H9 (cell line): ENCODE measurements around the gene CERCAM. TPM values are rescaled to one million over a fixed set of nuclear protein-coding genes. Genes with fewer than 3 reads are reported as not detected.

ENCODE experiments used
- DNase-seq: peaks from one replicate; pipeline ENCODE4 v3.0.0-alpha.2; 2017
- H2AFZ ChIP-seq: one replicate; pipeline ENCODE4 v1.6.1; 2013; ENCODE audit warnings: mild to moderate bottlenecking, low read length, control low read depth, moderate library complexity
- H2AK5ac ChIP-seq: 2 replicates; pipeline ENCODE4 v1.6.1; 2013; ENCODE audit warnings: low read length, control low read depth, mixed read lengths; ENCODE audit not compliant: insufficient read length
- H2BK120ac ChIP-seq: one replicate; pipeline ENCODE4 v1.6.1; 2013; ENCODE audit warnings: low read depth, mild to moderate bottlenecking, low read length, control low read depth, inconsistent platforms; ENCODE audit not compliant: poor library complexity, severe bottlenecking
- H2BK12ac ChIP-seq: 2 replicates; pipeline ENCODE4 v1.6.1; 2013; ENCODE audit warnings: low read length, control low read depth, mixed read lengths, low read depth; ENCODE audit not compliant: insufficient read length
- H2BK15ac ChIP-seq: 2 replicates; pipeline ENCODE4 v1.6.1; 2013; ENCODE audit warnings: low read depth, low read length, control low read depth
- H2BK20ac ChIP-seq: one replicate; pipeline ENCODE4 v1.6.1; 2013; ENCODE audit warnings: low read depth, mild to moderate bottlenecking, low read length, control low read depth, inconsistent platforms; ENCODE audit not compliant: poor library complexity, severe bottlenecking
- H2BK5ac ChIP-seq: 2 replicates; pipeline ENCODE4 v1.6.1; 2013; ENCODE audit warnings: low read length, control low read depth, mixed read lengths; ENCODE audit not compliant: insufficient read length
- H3K14ac ChIP-seq: 2 replicates; pipeline ENCODE4 v1.6.1; 2013; ENCODE audit warnings: low read length, control low read depth; ENCODE audit not compliant: insufficient read depth
- H3K18ac ChIP-seq: 2 replicates; pipeline ENCODE4 v1.6.1; 2013; ENCODE audit warnings: low read depth, mild to moderate bottlenecking, mixed read lengths, low read length, control low read depth; ENCODE audit not compliant: insufficient read length
- H3K23ac ChIP-seq: 2 replicates; pipeline ENCODE4 v1.6.1; 2013; ENCODE audit warnings: low read length, control low read depth, mixed read lengths, low read depth; ENCODE audit not compliant: insufficient read length
- H3K23me2 ChIP-seq: 2 replicates; pipeline ENCODE4 v1.6.1; 2013; ENCODE audit warnings: low read depth, mild to moderate bottlenecking, mixed read lengths, low read length, control low read depth; ENCODE audit not compliant: insufficient read length, poor library complexity, severe bottlenecking
- H3K27ac ChIP-seq: 2 replicates; pipeline ENCODE4 v1.5.1; 2013; ENCODE audit warnings: low read length, control low read depth, mixed read lengths, low read depth; ENCODE audit not compliant: insufficient read length
- H3K27me3 ChIP-seq: 2 replicates; pipeline ENCODE4 v1.6.1; 2013; ENCODE audit warnings: low read length, control low read depth, inconsistent platforms; ENCODE audit not compliant: insufficient read depth
- H3K4ac ChIP-seq: 2 replicates; pipeline ENCODE4 v1.6.1; 2013; ENCODE audit warnings: low read depth, mild to moderate bottlenecking, control low read depth, inconsistent platforms, low read length, moderate library complexity
- H3K4me1 ChIP-seq: 2 replicates; pipeline ENCODE4 v1.6.1; 2013; ENCODE audit warnings: low read length, control low read depth, inconsistent platforms; ENCODE audit not compliant: insufficient read depth
- H3K4me2 ChIP-seq: 2 replicates; pipeline ENCODE4 v1.6.1; 2013; ENCODE audit warnings: low read length, control low read depth, mixed read lengths; ENCODE audit not compliant: insufficient read length, insufficient read depth
- H3K56ac ChIP-seq: 2 replicates; pipeline ENCODE4 v1.6.1; 2013; ENCODE audit warnings: low read depth, mild to moderate bottlenecking, mixed read lengths, low read length, control low read depth; ENCODE audit not compliant: insufficient read length
- H3K79me1 ChIP-seq: 2 replicates; pipeline ENCODE4 v1.6.1; 2013; ENCODE audit warnings: low read depth, mild to moderate bottlenecking, moderate library complexity, low read length, control low read depth, inconsistent platforms; ENCODE audit not compliant: insufficient read depth, poor library complexity, severe bottlenecking
- H3K79me2 ChIP-seq: 2 replicates; pipeline ENCODE4 v1.6.1; 2013; ENCODE audit warnings: low read length, control low read depth, inconsistent platforms; ENCODE audit not compliant: insufficient read depth
- H3K9ac ChIP-seq: 2 replicates; pipeline ENCODE4 v1.6.1; 2013; ENCODE audit warnings: low read length, control low read depth, mixed read lengths; ENCODE audit not compliant: insufficient read length; ENCODE audit errors: extremely low read depth
- H3K9me3 ChIP-seq: one replicate; pipeline ENCODE4 v1.6.1; 2013; ENCODE audit warnings: low read depth, low read length, inconsistent platforms; ENCODE audit not compliant: control insufficient read depth
- H3T11ph ChIP-seq: one replicate; pipeline ENCODE4 v1.6.1; 2013; ENCODE audit warnings: mild to moderate bottlenecking, low read length, control low read depth, inconsistent platforms
- H4K20me1 ChIP-seq: one replicate; pipeline ENCODE4 v1.6.1; 2013; ENCODE audit not compliant: control insufficient read depth, insufficient read length, insufficient read depth
- H4K5ac ChIP-seq: 2 replicates; pipeline ENCODE4 v1.6.1; 2013; ENCODE audit warnings: low read depth, mild to moderate bottlenecking, mixed read lengths, low read length, control low read depth; ENCODE audit not compliant: insufficient read length
- H4K8ac ChIP-seq: replicated peaks from 2 replicates; pipeline ENCODE4 v1.6.1; 2013; ENCODE audit warnings: low read length, control low read depth, mixed read lengths, low read depth; ENCODE audit not compliant: insufficient read length
- H4K91ac ChIP-seq: 2 replicates; pipeline ENCODE4 v1.6.1; 2013; ENCODE audit warnings: low read depth, mild to moderate bottlenecking, moderate library complexity, mixed read lengths, low read length, control low read depth; ENCODE audit not compliant: insufficient read length
- H3K27ac Mint-ChIP-seq, 3 experiments: 2 replicates in 2 of 3; 3 replicates in 1 of 3; pipeline ENCODE4 v1.8.0; 2020 to 2021; ENCODE audit warnings: mixed read lengths in 3 of 3, mild to moderate bottlenecking in 1 of 3, moderate library complexity in 1 of 3
- H3K27me3 Mint-ChIP-seq: 2 replicates; pipeline ENCODE4 v1.8.0; 2021; ENCODE audit warnings: low read depth, mild to moderate bottlenecking, moderate library complexity, mixed read lengths
- H3K36me3 Mint-ChIP-seq, 3 experiments: 2 replicates in 2 of 3; 3 replicates in 1 of 3; pipeline ENCODE4 v1.8.0; 2020 to 2021; ENCODE audit warnings: low read depth in 3 of 3, mixed read lengths in 3 of 3; ENCODE audit not compliant: insufficient read depth in 1 of 3
- H3K4me1 Mint-ChIP-seq, 2 experiments: 2 replicates each; pipeline ENCODE4 v1.8.0; 2020; ENCODE audit warnings: mixed read lengths in 2 of 2
- H3K4me3 Mint-ChIP-seq, 2 experiments: 2 replicates in 1 of 2; 3 replicates in 1 of 2; pipeline ENCODE4 v1.8.0; 2020 to 2021; ENCODE audit warnings: mild to moderate bottlenecking in 2 of 2, mixed read lengths in 2 of 2, moderate library complexity in 1 of 2
- H3K9me3 Mint-ChIP-seq, 2 experiments: 2 replicates in 1 of 2; 3 replicates in 1 of 2; pipeline ENCODE4 v1.8.0; 2020; ENCODE audit warnings: mild to moderate bottlenecking in 2 of 2, mixed read lengths in 2 of 2, moderate library complexity in 1 of 2
- WGBS: extraction: QIAGEN DNeasy Blood & Tissue Kit; methylation state at CpG from one replicate; pipeline ENCODE4 v1.1.7; 2013; ENCODE audit warnings: missing lambda C conversion rate, low lambda C conversion rate, mixed read lengths; ENCODE audit not compliant: insufficient read length; ENCODE audit errors: extremely low coverage; 5-methylcytosine and 5-hydroxymethylcytosine counted together
- total RNA-seq: library from RNA; stranded (reverse); gene quantifications from 2 replicates; pipeline ENCODE4 v1.2.1, GENCODE V29; 2021
- TF ChIP-seq, protein P1 (sequence below): fragments of 200-600 bp; sonication (generic); conservative IDR thresholded peaks from 3 replicates; pipeline ENCODE4 v1.8.0; 2021; ENCODE audit warnings: antibody characterized with exemption, mild to moderate bottlenecking

Gene CERCAM
- total RNA-seq, 1 experiment from 2014 or later = 5.4 TPM

- H4K20me1 ChIP-seq = no peaks in the 10 kb centered on the region
- no peak overlapping the region for H2AK5ac ChIP-seq
- no peak overlapping the region for H3T11ph ChIP-seq
- H3K27me3 Mint-ChIP-seq = peaks cover 97% of the 10 kb centered on the region
- H3K4me3 Mint-ChIP-seq = peak overlapping the region; percentile 8 to 76
- H2BK15ac ChIP-seq = no peak overlapping the region
- H3K27me3 ChIP-seq = peaks cover 81% of the 10 kb centered on the region
- WGBS = no CpG with 5 or more reads among the region's 7 CpGs
- no peaks in the 10 kb centered on the region for H3K79me1 ChIP-seq
- H3K14ac ChIP-seq = no peak overlapping the region
- no peaks in the 10 kb centered on the region for H3K9me3 ChIP-seq
- H3K23me2 ChIP-seq = peaks cover 6% of the 10 kb centered on the region
- no peak overlapping the region for H3K9ac ChIP-seq
- H3K4ac ChIP-seq = no peak overlapping the region
- no peak overlapping the region for H3K27ac Mint-ChIP-seq
- no peak for DNase-seq
- TF ChIP-seq, protein P1, sequence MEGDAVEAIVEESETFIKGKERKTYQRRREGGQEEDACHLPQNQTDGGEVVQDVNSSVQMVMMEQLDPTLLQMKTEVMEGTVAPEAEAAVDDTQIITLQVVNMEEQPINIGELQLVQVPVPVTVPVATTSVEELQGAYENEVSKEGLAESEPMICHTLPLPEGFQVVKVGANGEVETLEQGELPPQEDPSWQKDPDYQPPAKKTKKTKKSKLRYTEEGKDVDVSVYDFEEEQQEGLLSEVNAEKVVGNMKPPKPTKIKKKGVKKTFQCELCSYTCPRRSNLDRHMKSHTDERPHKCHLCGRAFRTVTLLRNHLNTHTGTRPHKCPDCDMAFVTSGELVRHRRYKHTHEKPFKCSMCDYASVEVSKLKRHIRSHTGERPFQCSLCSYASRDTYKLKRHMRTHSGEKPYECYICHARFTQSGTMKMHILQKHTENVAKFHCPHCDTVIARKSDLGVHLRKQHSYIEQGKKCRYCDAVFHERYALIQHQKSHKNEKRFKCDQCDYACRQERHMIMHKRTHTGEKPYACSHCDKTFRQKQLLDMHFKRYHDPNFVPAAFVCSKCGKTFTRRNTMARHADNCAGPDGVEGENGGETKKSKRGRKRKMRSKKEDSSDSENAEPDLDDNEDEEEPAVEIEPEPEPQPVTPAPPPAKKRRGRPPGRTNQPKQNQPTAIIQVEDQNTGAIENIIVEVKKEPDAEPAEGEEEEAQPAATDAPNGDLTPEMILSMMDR = no peak
- no peak overlapping the region for H3K23ac ChIP-seq
- no peak overlapping the region for H2BK5ac ChIP-seq
- no peak overlapping the region for H2BK12ac ChIP-seq
- no peak overlapping the region for H3K18ac ChIP-seq
- H3K4me2 ChIP-seq = no peak overlapping the region
- H2BK120ac ChIP-seq = no peak overlapping the region
- no peak overlapping the region for H3K56ac ChIP-seq
- H3K27ac ChIP-seq = no peak overlapping the region
- H3K9me3 Mint-ChIP-seq = peaks cover 3% of the 10 kb centered on the region in 2 experiments; a peak in 2 of 5 replicates
- no peak overlapping the region for H2AFZ ChIP-seq
- no peak overlapping the region for H4K8ac ChIP-seq
- peaks cover 3 to 13% (median 9%) of the 10 kb centered on the region in 3 experiments for H3K36me3 Mint-ChIP-seq
- no peak overlapping the region for H4K91ac ChIP-seq
- no peaks in the 10 kb centered on the region for H3K4me1 ChIP-seq
- no peak overlapping the region for H4K5ac ChIP-seq
- no peaks in the 10 kb centered on the region for H3K79me2 ChIP-seq
- H3K4me1 Mint-ChIP-seq = peaks cover 30 to 56% of the 10 kb centered on the region in 2 experiments
- no peak overlapping the region for H2BK20ac ChIP-seq
These were observed 26.7 kb upstream of the CERCAM start for GRCh38 chr9:128393970-128394369.
